Hematopoietic multipotent progenitor cell treated with erythropoietin and hydrocortisone succinate and interleukin-3 and kit ligand, for 8 days (in vitro differentiated cells): ENCODE measurements around the gene ATP1A2.
"Not testable (repeated sequence)": the region's sequence is repeated elsewhere in the genome, so short reads cannot be mapped to it uniquely, and the experiment has no call there.

Source experiments
- DNase-seq: peaks from one replicate; pipeline ENCODE4 v3.0.0-alpha.2; 2015

ATP1A2 gene

GRCh38 chr1:160101717-160102522, 13.6 kb upstream of the ATP1A2 start:
- DNase-seq: no peak

GRCh38 chr1:160103658-160104408, 11.7 kb upstream of the ATP1A2 start:
- DNase-seq: no peak

- DNase-seq: no peak
Observed at GRCh38 chr1:160104486-160104885, 11.1 kb upstream of the ATP1A2 start.

- no peak for DNase-seq
Observed at GRCh38 chr1:160105155-160105554, 10.4 kb upstream of the ATP1A2 start.

- no peak for DNase-seq
Observed at GRCh38 chr1:160107512-160107911, 8.0 kb upstream of the ATP1A2 start.

- DNase-seq: peak; percentile 79
Observed at GRCh38 chr1:160108888-160109662, 6.5 kb upstream of the ATP1A2 start.

GRCh38 chr1:160109686-160110085, 5.9 kb upstream of the ATP1A2 start:
- DNase-seq: no peak

GRCh38 chr1:160111462-160111861, 4.1 kb upstream of the ATP1A2 start:
- not testable (repeated sequence) for DNase-seq

GRCh38 chr1:160112357-160112756, 3.2 kb upstream of the ATP1A2 start:
- no peak for DNase-seq

- DNase-seq: no peak
Observed at GRCh38 chr1:160113407-160113806, 2.2 kb upstream of the ATP1A2 start.

- DNase-seq: no peak
Observed at GRCh38 chr1:160114085-160114484, 1.5 kb upstream of the ATP1A2 start.

GRCh38 chr1:160116283-160117147, 956 bp downstream of the ATP1A2 start:
- DNase-seq: no peak

GRCh38 chr1:160117300-160117699, 1.7 kb downstream of the ATP1A2 start:
- no peak for DNase-seq

GRCh38 chr1:160117709-160118183, 2.2 kb downstream of the ATP1A2 start:
- no peak for DNase-seq

GRCh38 chr1:160118928-160119327, 3.4 kb downstream of the ATP1A2 start:
- no peak for DNase-seq

GRCh38 chr1:160120797-160121196, 5.2 kb downstream of the ATP1A2 start:
- DNase-seq: no peak

GRCh38 chr1:160121388-160121787, 5.8 kb downstream of the ATP1A2 start:
- no peak for DNase-seq

GRCh38 chr1:160122978-160123495, 7.5 kb downstream of the ATP1A2 start:
- DNase-seq: no peak

- no peak for DNase-seq
Observed at GRCh38 chr1:160123726-160124125, 8.2 kb downstream of the ATP1A2 start.

GRCh38 chr1:160124705-160125478, 9.3 kb downstream of the ATP1A2 start:
- no peak for DNase-seq

GRCh38 chr1:160125746-160126145, 10.2 kb downstream of the ATP1A2 start:
- peak; percentile 80 for DNase-seq
